Right lobe of liver (tissue), 4 donors: ENCODE data around the gene DDRGK1.

Source experiments
- CTCF ChIP-seq, 4 donors: fragments of 200-600 bp in 3 of 4; fragments of 450-650 bp in 1 of 4; IDR thresholded peaks; one replicate each; pipeline versions ENCODE4 v1.5.1 to v1.8.0; 2016 to 2022; ENCODE audit warnings: antibody characterized with exemption in 4 of 4, mild to moderate bottlenecking in 2 of 4
- POLR2A ChIP-seq: fragments of 450-650 bp; IDR thresholded peaks from one replicate; pipeline ENCODE4 v1.6.1; 2017; ENCODE audit warnings: antibody characterized with exemption, mild to moderate bottlenecking
- donor health status: DM: no; HTN: no; CAD: no.
- donor health status: DM: no; HTN: no; CAD: no.
- donor health status: DM: no; HTN: yes; CAD: no.

- TF ChIP-seq POLR2A (no peak), CTCF (IDR thresholded peaks at IDR 0.05) (no peak)
Measured at GRCh38 chr20:3223994-3224680, 19.7 kb upstream of the DDRGK1 start.
